HCT116 (cell line): ENCODE data around the gene CLCF1.

Source experiments
- ATF3 ChIP-seq: IDR thresholded peaks from 2 replicates; pipeline ENCODE4 v1.6.1; 2012
- RAD21 ChIP-seq: IDR thresholded peaks from 2 replicates; pipeline ENCODE4 v1.6.1; 2012; ENCODE audit warnings: low read depth, mild to moderate bottlenecking

GRCh38 chr11:67321313-67321871, 52.0 kb downstream of the CLCF1 start:
- TF ChIP-seq ATF3 (no peak), RAD21 (no peak)
